Uterus (tissue), 4 donors: ENCODE results near the gene MATN3. TPM values are rescaled to one million over a fixed set of nuclear protein-coding genes. Genes with fewer than 3 reads are reported as not detected.

Experiments
- DNase-seq, 2 donors: peaks; one replicate each; pipeline ENCODE4 v3.0.0-alpha.2; 2019 to 2020
- H3K27ac ChIP-seq, 2 donors: fragments of 200-600 bp; sonication (generic); 1 replicate in 1 of 2; 2 replicates in 1 of 2; pipeline ENCODE4 v1.5.1; 2016 to 2018
- H3K27me3 ChIP-seq, 2 donors: fragments of 200-600 bp; sonication (generic); one replicate each; pipeline ENCODE4 v1.5.1; 2018 to 2019; ENCODE audit warnings: control low read depth in 1 of 2
- H3K36me3 ChIP-seq, 2 donors: fragments of 200-600 bp; sonication (generic); one replicate each; pipeline ENCODE4 v1.5.1; 2019; ENCODE audit warnings: control low read depth in 1 of 2
- H3K4me1 ChIP-seq, 2 donors: fragments of 200-600 bp; sonication (generic); one replicate each; pipeline ENCODE4 v1.5.1; 2018 to 2019; ENCODE audit warnings: control low read depth in 1 of 2
- H3K4me3 ChIP-seq, 2 donors: fragments of 200-600 bp; sonication (generic); 1 replicate in 1 of 2; 2 replicates in 1 of 2; pipeline ENCODE4 v1.5.1; 2018 to 2019; ENCODE audit warnings: mild to moderate bottlenecking in 1 of 2
- H3K9me3 ChIP-seq, 2 donors: fragments of 200-600 bp; sonication (generic); one replicate each; pipeline ENCODE4 v1.5.1; 2019; ENCODE audit warnings: control low read depth in 1 of 2
- CTCF ChIP-seq, 4 experiments: fragments of 200-600 bp in 2 of 4; fragments of 450-650 bp in 2 of 4; sonication (generic) in 2 of 4; IDR thresholded peaks; one replicate each; pipeline ENCODE4 v1.5.1; 2016 to 2019; ENCODE audit warnings: antibody characterized with exemption in 4 of 4, mild to moderate bottlenecking in 2 of 4, moderate library complexity in 1 of 4
- POLR2A ChIP-seq, 2 donors: fragments of 450-650 bp; IDR thresholded peaks; one replicate each; pipeline ENCODE4 v1.6.1; 2016; ENCODE audit warnings: antibody characterized with exemption in 2 of 2, mild to moderate bottlenecking in 1 of 2, moderate library complexity in 1 of 2
- intact Hi-C: fragments of 100-400 bp; cut with DNase I; formaldehyde crosslinking; loops from one replicate; pipeline ENCODE4 v1.15.1; 2023; ENCODE audit warnings: low total_unique reads
- total RNA-seq, 4 donors: library from RNA; depleted of rRNA in 3 of 4; stranded (reverse); fragments of >200 nt in 3 of 4; gene quantifications; one replicate each; pipeline versions ENCODE4 v1.1.0 to v1.2.4, GENCODE V29; 2014 to 2023
- donor health status: DM: yes; HTN: yes; CAD: no.

The MATN3 gene
- total RNA-seq, 4 donors from 2014 or later, result 1.2 to 2.1 (median 1.3) TPM

GRCh38 chr2:20011276-20012031 is 1.0 kb downstream of the MATN3 start:
- DNase-seq, result no peak
- intact Hi-C loops, result loop anchor here (5.0 kb wide), 1 partner anchor 86 kb away; no protein-coding TSS in a partner anchor
- no peaks in the 10 kb centered on the region for H3K27me3 ChIP-seq
- H3K4me3 ChIP-seq, result no peak overlapping the region
- no peaks in the 10 kb centered on the region for H3K9me3 ChIP-seq
- no peaks in the 10 kb centered on the region for H3K36me3 ChIP-seq
- peaks cover 0 to 7% of the 10 kb centered on the region in 2 donors for H3K4me1 ChIP-seq
- TF ChIP-seq CTCF (IDR thresholded peaks at IDR 0.05), result no peak
- TF ChIP-seq POLR2A (IDR thresholded peaks at IDR 0.05), result no peak
- H3K27ac ChIP-seq, result no peak overlapping the region

GRCh38 chr2:20008703-20009102 is 3.8 kb downstream of the MATN3 start:
- no peak overlapping the region for H3K27ac ChIP-seq

GRCh38 chr2:20005891-20006470 is 6.5 kb downstream of the MATN3 start:
- no peak overlapping the region for H3K4me3 ChIP-seq
- no peaks in the 10 kb centered on the region for H3K36me3 ChIP-seq
- no peak overlapping the region for H3K27ac ChIP-seq
- no peaks in the 10 kb centered on the region for H3K27me3 ChIP-seq
- no peak for DNase-seq
- no peaks in the 10 kb centered on the region for H3K4me1 ChIP-seq
- H3K9me3 ChIP-seq, result no peaks in the 10 kb centered on the region
- intact Hi-C loops, result no loop called here
- TF ChIP-seq CTCF (IDR thresholded peaks at IDR 0.05), result no peak
- no peak for TF ChIP-seq POLR2A (IDR thresholded peaks at IDR 0.05)

More at GRCh38 chr2:20008703-20009102, 3.8 kb downstream of the MATN3 start:
- no peaks in the 10 kb centered on the region for H3K9me3 ChIP-seq
- intact Hi-C loops, result no loop called here
- peaks cover 0 to 7% of the 10 kb centered on the region in 2 donors for H3K4me1 ChIP-seq
- H3K4me3 ChIP-seq, result no peak overlapping the region
- no peak for TF ChIP-seq POLR2A (IDR thresholded peaks at IDR 0.05)
- no peak for TF ChIP-seq CTCF (IDR thresholded peaks at IDR 0.05)
- H3K27me3 ChIP-seq, result no peaks in the 10 kb centered on the region
- no peak for DNase-seq
- H3K36me3 ChIP-seq, result no peaks in the 10 kb centered on the region

- H3K4me3 ChIP-seq, result no peak overlapping the region
- DNase-seq, result no peak
- H3K36me3 ChIP-seq, result no peaks in the 10 kb centered on the region
- intact Hi-C loops, result no loop called here
- H3K9me3 ChIP-seq, result no peaks in the 10 kb centered on the region
- no peaks in the 10 kb centered on the region for H3K4me1 ChIP-seq
- H3K27me3 ChIP-seq, result no peaks in the 10 kb centered on the region
- no peak overlapping the region for H3K27ac ChIP-seq
- no peak for TF ChIP-seq POLR2A (IDR thresholded peaks at IDR 0.05)
- TF ChIP-seq CTCF (IDR thresholded peaks at IDR 0.05), result no peak
Measured at GRCh38 chr2:20005067-20005627, 7.3 kb downstream of the MATN3 start.

- H3K27me3 ChIP-seq, result no peaks in the 10 kb centered on the region
- H3K27ac ChIP-seq, result no peak overlapping the region
- no peak overlapping the region for H3K4me3 ChIP-seq
- no peaks in the 10 kb centered on the region for H3K36me3 ChIP-seq
- no peak for TF ChIP-seq CTCF (IDR thresholded peaks at IDR 0.05)
- no peak for TF ChIP-seq POLR2A (IDR thresholded peaks at IDR 0.05)
- no peaks in the 10 kb centered on the region for H3K9me3 ChIP-seq
- no peaks in the 10 kb centered on the region for H3K4me1 ChIP-seq
- no peak for DNase-seq
- intact Hi-C loops, result no loop called here
Measured at GRCh38 chr2:20001361-20001863, 11.1 kb downstream of the MATN3 start.
